IMR-90 (cell line): ENCODE results near the gene HYOU1.

Experiments
- BHLHE40 ChIP-seq: fragments of 150-350 bp; IDR thresholded peaks from 2 replicates; pipeline ENCODE4 v1.6.1; 2016; ENCODE audit warnings: mild to moderate bottlenecking, low read depth, low read length
- CHD1 ChIP-seq: IDR thresholded peaks from 2 replicates; pipeline ENCODE4 v1.6.1; 2012; ENCODE audit warnings: low read depth, low read length, improper control_type of control experiment
- CTCF ChIP-seq: conservative IDR thresholded peaks from 2 replicates; pipeline ENCODE4 v1.5.1; 2012; ENCODE audit warnings: mild to moderate bottlenecking, low read depth, low read length, improper control_type of control experiment
- NFE2L2 ChIP-seq: fragments of 150-350 bp; IDR thresholded peaks from 2 replicates; pipeline ENCODE4 v1.6.1; 2016; ENCODE audit warnings: low read depth, mild to moderate bottlenecking, low read length
- POLR2A ChIP-seq: IDR thresholded peaks from 2 replicates; pipeline ENCODE4 v1.6.1; 2012; ENCODE audit warnings: mild to moderate bottlenecking, low read depth, low read length
- RAD21 ChIP-seq: IDR thresholded peaks from 2 replicates; pipeline ENCODE4 v1.6.1; 2012; ENCODE audit warnings: low read length, improper control_type of control experiment
- RCOR1 ChIP-seq: IDR thresholded peaks from 2 replicates; pipeline ENCODE4 v1.6.1; 2012; ENCODE audit warnings: mild to moderate bottlenecking, low read length, improper control_type of control experiment; ENCODE audit not compliant: insufficient replicate concordance
- RFX5 ChIP-seq: IDR thresholded peaks from 2 replicates; pipeline ENCODE4 v1.8.0; 2012; ENCODE audit warnings: low read depth, mild to moderate bottlenecking, low read length, moderate library complexity
- USF2 ChIP-seq: fragments of 150-350 bp; IDR thresholded peaks from 2 replicates; pipeline ENCODE4 v1.6.1; 2017; ENCODE audit warnings: mild to moderate bottlenecking, antibody characterized with exemption, low read length, low read depth

- TF ChIP-seq CTCF (no peak), RAD21 (no peak), CHD1 (no peak), POLR2A (no peak), NFE2L2 (no peak), USF2 (no peak), RCOR1 (no peak), RFX5 (no peak), BHLHE40 (no peak)
Observed at GRCh38 chr11:119103793-119104192, 46.8 kb upstream of the HYOU1 start.
